H1 (cell line): ENCODE results near the gene MACC1. TPM values are rescaled to one million over a fixed set of nuclear protein-coding genes. Genes with fewer than 3 reads are reported as not detected.

Source experiments
- CTCF ChIA-PET: fragments of 300-600 bp; sonication (Branson Sonifier 250); formaldehyde crosslinking; loops from one replicate; lab custom pipeline; 2021; ENCODE audit not compliant: partially characterized antibody; lab: Charles Lee
- POLR2A ChIA-PET: fragments of 300-600 bp; sonication (Branson Sonifier 250); formaldehyde crosslinking; loops from one replicate; lab custom pipeline; 2021; ENCODE audit warnings: inconsistent platforms; ENCODE audit not compliant: partially characterized antibody; lab: Charles Lee
- DNase-seq, 2 experiments: peaks; one replicate each; pipeline versions ENCODE4 v3.0.0 to v3.0.0-alpha.2; 2010 to 2022; ENCODE audit warnings: low spot score in 2 of 2, low read depth in 1 of 2, mixed read lengths in 1 of 2
- FAIRE-seq: peaks from 2 replicates; lab custom pipeline; 2011; peaks lifted over from hg19 to GRCh38; lab: Jason Lieb, UNC
- H2AFZ ChIP-seq: 2 replicates; pipeline ENCODE4 v1.8.1; 2012; ENCODE audit warnings: low read length, inconsistent platforms
- H2AK5ac ChIP-seq: 2 replicates; pipeline ENCODE4 v1.6.1; 2013; ENCODE audit warnings: low read depth, low read length
- H2BK120ac ChIP-seq: replicated peaks from 2 replicates; pipeline ENCODE3; 2013; ENCODE audit warnings: low read depth, low read length, inconsistent platforms
- H2BK12ac ChIP-seq: 2 replicates; pipeline ENCODE4 v1.6.1; 2013; ENCODE audit warnings: low read depth, low read length
- H2BK15ac ChIP-seq: 2 replicates; pipeline ENCODE4 v1.6.1; 2013; ENCODE audit warnings: low read length
- H2BK20ac ChIP-seq: 2 replicates; pipeline ENCODE4 v1.6.1; 2013; ENCODE audit warnings: low read length
- H2BK5ac ChIP-seq: 2 replicates; pipeline ENCODE4 v1.6.1; 2013; ENCODE audit warnings: low read depth, low read length
- H3K14ac ChIP-seq: 2 replicates; pipeline ENCODE4 v1.6.1; 2013; ENCODE audit warnings: inconsistent platforms; ENCODE audit not compliant: insufficient read length
- H3K18ac ChIP-seq: 2 replicates; pipeline ENCODE4 v1.6.1; 2013; ENCODE audit warnings: low read length; ENCODE audit errors: extremely low read depth
- H3K23ac ChIP-seq: 2 replicates; pipeline ENCODE4 v1.6.1; 2013; ENCODE audit warnings: inconsistent platforms; ENCODE audit not compliant: insufficient read length
- H3K23me2 ChIP-seq: 2 replicates; pipeline ENCODE4 v1.6.1; 2013; ENCODE audit warnings: low read depth, low read length
- H3K27ac ChIP-seq: 2 replicates; pipeline ENCODE4 v1.6.1; 2011; ENCODE audit warnings: low read depth, low read length, inconsistent platforms
- H3K27me3 ChIP-seq, 4 experiments: replicated peaks in 1 of 4; 1 replicate in 1 of 4; 2 replicates in 3 of 4; pipeline versions ENCODE4 v1.6.1 to v1.8.1; 2011 to 2013; ENCODE audit warnings: low read length in 3 of 4, mild to moderate bottlenecking in 3 of 4, inconsistent platforms in 2 of 4, mixed read lengths in 2 of 4, moderate library complexity in 1 of 4; ENCODE audit not compliant: control insufficient read depth in 3 of 4, insufficient read depth in 3 of 4; ENCODE audit errors: extremely low read depth in 1 of 4
- H3K36me3 ChIP-seq, 4 experiments: 2 replicates each; pipeline versions ENCODE4 v1.6.1 to v1.8.1; 2011 to 2013; ENCODE audit warnings: mild to moderate bottlenecking in 4 of 4, low read length in 3 of 4, moderate library complexity in 2 of 4, control low read depth in 1 of 4, inconsistent platforms in 1 of 4; ENCODE audit not compliant: insufficient read depth in 4 of 4, control insufficient read depth in 2 of 4
- H3K4ac ChIP-seq: replicated peaks from 2 replicates; pipeline ENCODE3; 2013; ENCODE audit warnings: low read length, low read depth, mixed read lengths, inconsistent platforms; ENCODE audit not compliant: insufficient read length
- H3K4me1 ChIP-seq, 4 experiments: replicated peaks in 1 of 4; 1 replicate in 1 of 4; 2 replicates in 3 of 4; pipeline versions ENCODE4 v1.6.1 to v1.8.1; 2011 to 2013; ENCODE audit warnings: low read length in 3 of 4, inconsistent platforms in 2 of 4, mixed read lengths in 1 of 4; ENCODE audit not compliant: insufficient read depth in 4 of 4, control insufficient read depth in 3 of 4
- H3K4me2 ChIP-seq, 2 experiments: 2 replicates each; pipeline versions ENCODE4 v1.6.1 to v1.8.1; 2011 to 2013; ENCODE audit warnings: low read depth in 2 of 2, low read length in 2 of 2, control low read depth in 1 of 2, inconsistent platforms in 1 of 2, mild to moderate bottlenecking in 1 of 2; ENCODE audit not compliant: insufficient read depth in 1 of 2
- H3K4me3 ChIP-seq, 4 experiments: fragments of 200-600, 300-600 bp in 1 of 4; sonication (generic), shearing (Covaris generic), sonication (Bioruptor Twin) in 1 of 4; 2 replicates each; pipeline versions ENCODE4 v1.5.1 to v1.8.1; 2011 to 2016; ENCODE audit warnings: low read length in 4 of 4, low read depth in 3 of 4, control low read depth in 2 of 4, inconsistent platforms in 2 of 4, mild to moderate bottlenecking in 2 of 4, mixed read lengths in 1 of 4, moderate library complexity in 1 of 4; ENCODE audit not compliant: insufficient read depth in 2 of 4; ENCODE audit errors: extremely low read depth in 1 of 4
- H3K56ac ChIP-seq: replicated peaks from 2 replicates; pipeline ENCODE3; 2013; ENCODE audit warnings: low read depth, mild to moderate bottlenecking, mixed read lengths, low read length, inconsistent platforms; ENCODE audit not compliant: insufficient read length
- H3K79me1 ChIP-seq: 2 replicates; pipeline ENCODE4 v1.6.1; 2013; ENCODE audit warnings: low read depth, low read length, control low read depth
- H3K79me2 ChIP-seq, 2 experiments: 2 replicates each; pipeline versions ENCODE4 v1.6.1 to v1.8.1; 2012 to 2013; ENCODE audit warnings: low read length in 2 of 2, mild to moderate bottlenecking in 2 of 2, inconsistent platforms in 1 of 2; ENCODE audit not compliant: insufficient read depth in 2 of 2, control insufficient read depth in 1 of 2
- H3K9ac ChIP-seq, 4 experiments: replicated peaks in 1 of 4; 1 replicate in 1 of 4; 2 replicates in 3 of 4; pipeline versions ENCODE4 v1.6.1 to v1.8.1; 2011 to 2013; ENCODE audit warnings: low read depth in 3 of 4, low read length in 3 of 4, control low read depth in 2 of 4, mild to moderate bottlenecking in 2 of 4, moderate library complexity in 2 of 4, inconsistent platforms in 1 of 4; ENCODE audit errors: extremely low read depth in 1 of 4
- H3K9me3 ChIP-seq, 2 experiments: 2 replicates each; pipeline versions ENCODE4 v1.6.1 to v1.8.1; 2012 to 2013; ENCODE audit warnings: mild to moderate bottlenecking in 2 of 2, moderate library complexity in 2 of 2, control low read depth in 1 of 2, inconsistent platforms in 1 of 2, low read depth in 1 of 2, low read length in 1 of 2, mixed read lengths in 1 of 2; ENCODE audit not compliant: insufficient read depth in 2 of 2
- H4K20me1 ChIP-seq, 2 experiments: replicated peaks in 1 of 2; 2 replicates each; pipeline versions ENCODE3 to v1.8.1; 2011 to 2013; ENCODE audit warnings: inconsistent platforms in 2 of 2, low read length in 2 of 2, mild to moderate bottlenecking in 1 of 2; ENCODE audit not compliant: insufficient read depth in 2 of 2, control insufficient read depth in 1 of 2
- H4K5ac ChIP-seq: 2 replicates; pipeline ENCODE4 v1.6.1; 2013; ENCODE audit warnings: low read length, low read depth, mixed read lengths, inconsistent platforms; ENCODE audit not compliant: insufficient read length
- H4K8ac ChIP-seq: 2 replicates; pipeline ENCODE4 v1.8.0; 2013; ENCODE audit warnings: mild to moderate bottlenecking, moderate library complexity, low read length, inconsistent platforms; ENCODE audit not compliant: insufficient read depth; ENCODE audit errors: extremely low read depth
- H4K91ac ChIP-seq: replicated peaks from 2 replicates; pipeline ENCODE3; 2013; ENCODE audit warnings: low read length, mixed read lengths, inconsistent platforms; ENCODE audit not compliant: insufficient read length
- BCL11A ChIP-seq, 2 experiments: IDR thresholded peaks; one replicate each; pipeline ENCODE4 v1.6.1; 2011; ENCODE audit warnings: low read depth in 2 of 2, low read length in 2 of 2, mild to moderate bottlenecking in 2 of 2
- CBX5 ChIP-seq: fragments of 300-800, 300-1000 bp; sonication (generic); IDR thresholded peaks from 2 replicates; pipeline ENCODE4 v1.7.1; 2016; ENCODE audit warnings: antibody characterized with exemption, low read length, low read depth
- MAFK ChIP-seq: IDR thresholded peaks from 2 replicates; pipeline ENCODE4 v1.6.1; 2012; ENCODE audit warnings: low read depth, mild to moderate bottlenecking, improper control_type of control experiment, low read length
- SP4 ChIP-seq: IDR thresholded peaks from 2 replicates; pipeline ENCODE4 v1.6.1; 2012; ENCODE audit warnings: low read length, inconsistent platforms
- SUZ12 ChIP-seq: fragments of 200-600 bp; sonication (generic); IDR thresholded peaks from 2 replicates; pipeline ENCODE4 v1.6.1; 2012; ENCODE audit warnings: mild to moderate bottlenecking, inconsistent platforms, low read length, moderate library complexity, mixed read lengths
- TBP ChIP-seq: IDR thresholded peaks from 2 replicates; pipeline ENCODE4 v1.6.1; 2011; ENCODE audit warnings: low read depth, low read length, improper control_type of control experiment
- WGBS, 2 experiments: shearing (Covaris generic) in 1 of 2; methylation state at CpG; one replicate each; pipeline versions ENCODE4 v1.1.6 to v1.1.7; 2013 to 2015; ENCODE audit warnings: low lambda C conversion rate in 2 of 2, mixed read lengths in 2 of 2, inconsistent platforms in 1 of 2, low coverage in 1 of 2, missing lambda C conversion rate in 1 of 2; ENCODE audit not compliant: insufficient replicate concordance in 2 of 2, insufficient coverage in 1 of 2, insufficient read length in 1 of 2; ENCODE audit errors: extremely low coverage in 1 of 2, missing lambda C conversion rate in 1 of 2; 5-methylcytosine and 5-hydroxymethylcytosine counted together
- polyA plus RNA-seq, 7 experiments: library from polyadenylated mRNA; depleted of rRNA in 3 of 7; stranded (reverse) in 5 of 7; unstranded in 2 of 7; fragments of >200 nt in 5 of 7; fragments of 200-250 nt in 2 of 7; gene quantifications; 1 replicate in 5 of 7; 2 replicates in 1 of 7; 4 replicates in 1 of 7; pipeline versions ENCODE4 v1.2.1 to v1.2.3, GENCODE V29; 2011 to 2013; ENCODE audit warnings: missing spikeins in 2 of 7, mixed read lengths in 2 of 7
- total RNA-seq: library from RNA; stranded (reverse); fragmentation: NEBNext Ultra II Directional; extraction: Animal tissue kit (Norgen Biotek cat#: 25700); gene quantifications from 2 replicates; pipeline ENCODE4 v1.2.1, GENCODE V29; 2021

MACC1 gene
- total and polyA plus RNA-seq, 2 of the 8 experiments (the other 6 are each of a cell fraction or from before 2014, with no cell fraction given) = 2.0 to 17.2 TPM

DNA sequence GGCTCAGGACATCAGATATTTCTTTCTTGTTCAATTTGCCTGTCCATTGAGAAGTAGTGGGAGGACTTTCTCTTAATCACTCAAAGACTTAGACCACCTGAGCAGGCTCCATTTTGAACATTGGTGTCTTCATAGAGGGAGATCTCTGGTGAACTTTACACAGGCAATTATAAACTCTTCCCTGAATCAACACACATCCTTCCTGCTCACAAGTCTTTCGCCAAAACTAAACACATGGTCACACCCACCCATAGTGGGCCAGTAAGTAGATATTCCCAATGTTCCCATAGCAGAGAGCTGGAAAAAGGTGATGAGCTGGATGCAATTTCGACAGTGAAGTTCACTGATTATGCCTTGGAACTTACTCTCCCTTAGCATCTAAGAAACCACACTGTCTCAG is 8.2 kb upstream of the MACC1 start:
- no peak overlapping the region for H4K8ac ChIP-seq
- H4K20me1 ChIP-seq = no peaks in the 10 kb centered on the region
- H3K9ac ChIP-seq = no peak overlapping the region
- no peak overlapping the region for H3K4me3 ChIP-seq
- H3K27ac ChIP-seq = no peak overlapping the region
- H3K56ac ChIP-seq = no peak overlapping the region
- no peak overlapping the region for H3K23ac ChIP-seq
- no peak overlapping the region for H2AK5ac ChIP-seq
- no peaks in the 10 kb centered on the region for H3K36me3 ChIP-seq
- no peak overlapping the region for H3K18ac ChIP-seq
- H3K9me3 ChIP-seq = no peaks in the 10 kb centered on the region
- TF ChIP-seq BCL11A (IDR thresholded peaks at IDR 0.05; ENCODE audit: low read depth in 2 of 2, low read length in 2 of 2) = no peak
- TF ChIP-seq TBP = no peak
- TF ChIP-seq SUZ12 = no peak
- no peak for TF ChIP-seq CBX5
- no peak for TF ChIP-seq MAFK
- no peak for TF ChIP-seq SP4
- WGBS, 2 experiments = 79% methylated on average over 2 of the region's 2 CpGs; no CpG with 5 or more reads in 1 of the 2 experiments
- H3K4ac ChIP-seq = no peak overlapping the region
- no peak overlapping the region for H2BK120ac ChIP-seq
- H4K91ac ChIP-seq = no peak overlapping the region
- no peak overlapping the region for H3K4me2 ChIP-seq
- H3K4me1 ChIP-seq = no peaks in the 10 kb centered on the region
- H3K79me2 ChIP-seq = no peaks in the 10 kb centered on the region
- no peak overlapping the region for H3K14ac ChIP-seq
- POLR2A ChIA-PET = interaction anchor here (1.0 to 1.2 kb wide), 2 partner anchors 8 to 66 kb away, joined by 3 read pairs; partner anchors contain the start of gene MACC1
- no peak overlapping the region for H2BK12ac ChIP-seq
- no peak overlapping the region for H2BK15ac ChIP-seq
- FAIRE-seq (no peak), DNase-seq (no peak)
- H3K27me3 ChIP-seq = no peaks in the 10 kb centered on the region
- no peak overlapping the region for H2AFZ ChIP-seq
- CTCF ChIA-PET = interaction anchor here (0.6 to 1.3 kb wide), 3 partner anchors 118 to 516 kb away, joined by 3 read pairs; partner anchors contain the start of gene POLR1F
- H2BK5ac ChIP-seq = no peak overlapping the region
- H2BK20ac ChIP-seq = no peak overlapping the region
- H4K5ac ChIP-seq = no peak overlapping the region
- no peaks in the 10 kb centered on the region for H3K79me1 ChIP-seq
- H3K23me2 ChIP-seq = no peaks in the 10 kb centered on the region
